A549 (cell line): Measurements from ENCODE around the gene E2F2.

Experiments
- HOXA7 ChIP-seq: fragments of 250-450 bp; sonication (Bioruptor Pico); IDR thresholded peaks from 2 replicates; pipeline ENCODE4 v1.5.0; 2020; ENCODE audit warnings: mild to moderate bottlenecking, moderate library complexity
- TF ChIP-seq, protein P1 (sequence below): fragments of >200 bp; sonication (Bioruptor Twin); formaldehyde crosslinking; IDR thresholded peaks from 3 replicates; pipeline ENCODE4 v1.5.1; 2016

- TF ChIP-seq, protein P1, sequence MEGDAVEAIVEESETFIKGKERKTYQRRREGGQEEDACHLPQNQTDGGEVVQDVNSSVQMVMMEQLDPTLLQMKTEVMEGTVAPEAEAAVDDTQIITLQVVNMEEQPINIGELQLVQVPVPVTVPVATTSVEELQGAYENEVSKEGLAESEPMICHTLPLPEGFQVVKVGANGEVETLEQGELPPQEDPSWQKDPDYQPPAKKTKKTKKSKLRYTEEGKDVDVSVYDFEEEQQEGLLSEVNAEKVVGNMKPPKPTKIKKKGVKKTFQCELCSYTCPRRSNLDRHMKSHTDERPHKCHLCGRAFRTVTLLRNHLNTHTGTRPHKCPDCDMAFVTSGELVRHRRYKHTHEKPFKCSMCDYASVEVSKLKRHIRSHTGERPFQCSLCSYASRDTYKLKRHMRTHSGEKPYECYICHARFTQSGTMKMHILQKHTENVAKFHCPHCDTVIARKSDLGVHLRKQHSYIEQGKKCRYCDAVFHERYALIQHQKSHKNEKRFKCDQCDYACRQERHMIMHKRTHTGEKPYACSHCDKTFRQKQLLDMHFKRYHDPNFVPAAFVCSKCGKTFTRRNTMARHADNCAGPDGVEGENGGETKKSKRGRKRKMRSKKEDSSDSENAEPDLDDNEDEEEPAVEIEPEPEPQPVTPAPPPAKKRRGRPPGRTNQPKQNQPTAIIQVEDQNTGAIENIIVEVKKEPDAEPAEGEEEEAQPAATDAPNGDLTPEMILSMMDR = no peak
- TF ChIP-seq HOXA7 (CRISPR knock-in tag) = no peak
Measured at GRCh38 chr1:23559136-23559984, 28.3 kb upstream of the E2F2 start, which contains the start of gene ID3.
